ENCODE results near the gene SMPD1.
A peak's percentile ranks its signal among the peaks of the same experiment; 100 is the strongest.

Gene SMPD1

DNA sequence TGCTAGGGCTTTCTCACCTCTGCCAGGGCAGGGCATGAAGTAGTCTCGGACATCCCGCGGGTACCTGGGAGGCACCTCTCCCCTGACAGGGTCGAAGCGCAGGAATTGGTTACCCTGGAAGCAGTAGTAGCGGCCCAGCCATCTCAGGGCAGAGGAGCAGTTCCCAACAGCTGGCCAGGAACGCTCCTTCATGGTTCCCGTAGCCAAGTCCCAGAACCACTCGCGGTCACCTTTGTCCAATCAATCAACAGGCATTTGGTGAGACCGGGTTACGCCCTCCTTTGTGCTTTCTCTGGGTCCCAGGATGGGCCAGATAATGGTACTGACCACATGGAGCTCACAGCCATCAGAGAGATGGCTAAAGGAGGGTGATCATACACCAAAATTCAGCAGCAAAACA, 47.1 kb downstream of the SMPD1 start:
- DNase-seq (ENCODE audit: low read depth) = no peak
- in situ Hi-C loops (cut with HindIII; ENCODE audit: low sequenced_read_pairs) = no loop called here
- no peak for TF ChIP-seq CTCF (IDR thresholded peaks at IDR 0.05; ENCODE audit: low read depth, low read length, missing control alignments)
- no peak overlapping the region for H3K4me3 ChIP-seq (ENCODE audit: low read depth, low read length)

GRCh38 chr11:6437993-6438392, 47.7 kb downstream of the SMPD1 start:
- in situ Hi-C loops (cut with HindIII; ENCODE audit: low sequenced_read_pairs) = no loop called here
- no peak for DNase-seq (ENCODE audit: low read depth)
- TF ChIP-seq CTCF (IDR thresholded peaks at IDR 0.05; ENCODE audit: low read depth, low read length, missing control alignments) = no peak
- H3K4me3 ChIP-seq (ENCODE audit: low read depth, low read length) = no peak overlapping the region

GRCh38 chr11:6438979-6439571, 48.8 kb downstream of the SMPD1 start:
- peak; percentile 27 for DNase-seq (ENCODE audit: low read depth)
- in situ Hi-C loops (cut with HindIII; ENCODE audit: low sequenced_read_pairs) = no loop called here
- TF ChIP-seq CTCF (IDR thresholded peaks at IDR 0.05; ENCODE audit: low read depth, low read length, missing control alignments) = peak; percentile 77
- no peak overlapping the region for H3K4me3 ChIP-seq (ENCODE audit: low read depth, low read length)

GRCh38 chr11:6440906-6441358, 50.7 kb downstream of the SMPD1 start, which contains the start of gene HPX:
TSS of gene HPX (minus strand) at chr11:6440987. CDS start at chr11:6440963, 24 bp downstream.
- no peak for TF ChIP-seq CTCF (IDR thresholded peaks at IDR 0.05; ENCODE audit: low read depth, low read length, missing control alignments)
- in situ Hi-C loops (cut with HindIII; ENCODE audit: low sequenced_read_pairs) = no loop called here
- no peak for DNase-seq (ENCODE audit: low read depth)
- no peak within 1 kb of the TSS for H3K4me3 ChIP-seq (ENCODE audit: low read depth, low read length)

GRCh38 chr11:6442441-6442840, 52.2 kb downstream of the SMPD1 start:
- in situ Hi-C loops (cut with HindIII; ENCODE audit: low sequenced_read_pairs) = no loop called here
- no peak for TF ChIP-seq CTCF (IDR thresholded peaks at IDR 0.05; ENCODE audit: low read depth, low read length, missing control alignments)
- no peak overlapping the region for H3K4me3 ChIP-seq (ENCODE audit: low read depth, low read length)
- no peak for DNase-seq (ENCODE audit: low read depth)

DNA sequence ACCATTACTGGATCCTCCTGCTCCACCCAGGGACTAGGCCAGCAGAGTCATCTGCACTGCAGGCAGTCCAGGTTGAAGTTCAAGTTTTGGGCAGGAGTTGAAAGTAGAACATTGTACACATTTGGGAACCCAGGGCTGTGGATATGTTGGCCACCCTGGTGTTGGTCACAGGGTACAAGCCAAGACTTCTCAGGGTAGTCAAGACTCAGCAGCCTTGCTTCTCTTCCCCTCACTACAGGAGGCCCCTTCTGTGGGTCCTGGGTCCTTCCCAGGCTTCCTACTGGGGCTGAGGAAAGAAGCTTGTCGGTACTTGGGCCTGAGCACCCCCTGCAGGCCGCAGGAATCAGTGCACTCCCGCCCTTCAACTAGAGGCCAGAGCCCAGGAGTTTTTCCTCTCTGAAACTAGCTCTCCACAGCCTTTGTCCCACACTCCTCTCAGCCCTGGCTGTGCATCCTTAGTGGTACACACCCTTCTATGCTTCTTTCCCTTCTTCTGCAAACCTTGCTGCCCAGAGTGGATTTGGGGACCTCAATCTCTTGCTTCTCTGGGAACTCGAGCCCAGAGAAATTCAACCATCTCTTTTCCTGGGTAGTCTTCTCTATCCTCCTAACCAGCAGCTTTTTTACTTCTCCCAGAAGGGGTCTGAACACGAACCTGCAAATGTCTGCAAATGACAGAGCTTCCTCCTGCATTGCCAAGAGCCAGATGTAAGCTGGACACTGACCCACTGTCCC, 53.2 kb downstream of the SMPD1 start:
- peak; percentile 18 for DNase-seq (ENCODE audit: low read depth)

More for the DNA sequence above, 53.2 kb downstream of the SMPD1 start:
- peak; percentile 89 for TF ChIP-seq CTCF (IDR thresholded peaks at IDR 0.05; ENCODE audit: low read depth, low read length, missing control alignments)
- H3K4me3 ChIP-seq (ENCODE audit: low read depth, low read length) = no peak overlapping the region
- in situ Hi-C loops (cut with HindIII; ENCODE audit: low sequenced_read_pairs) = no loop called here

Data from astrocyte of the cerebellum (primary cell).